GM18858 (cell line): ENCODE measurements around the gene FCRL3.
"Not testable (repeated sequence)": the region's sequence is repeated elsewhere in the genome, so short reads cannot be mapped to it uniquely, and the experiment has no call there.

ENCODE experiments used
- ATAC-seq: cut with Tn5 transposase; IDR thresholded peaks from one replicate; pipeline ENCODE4 v1.9.1; 2021; ENCODE audit not compliant: unreplicated experiment

FCRL3 gene, protein sequence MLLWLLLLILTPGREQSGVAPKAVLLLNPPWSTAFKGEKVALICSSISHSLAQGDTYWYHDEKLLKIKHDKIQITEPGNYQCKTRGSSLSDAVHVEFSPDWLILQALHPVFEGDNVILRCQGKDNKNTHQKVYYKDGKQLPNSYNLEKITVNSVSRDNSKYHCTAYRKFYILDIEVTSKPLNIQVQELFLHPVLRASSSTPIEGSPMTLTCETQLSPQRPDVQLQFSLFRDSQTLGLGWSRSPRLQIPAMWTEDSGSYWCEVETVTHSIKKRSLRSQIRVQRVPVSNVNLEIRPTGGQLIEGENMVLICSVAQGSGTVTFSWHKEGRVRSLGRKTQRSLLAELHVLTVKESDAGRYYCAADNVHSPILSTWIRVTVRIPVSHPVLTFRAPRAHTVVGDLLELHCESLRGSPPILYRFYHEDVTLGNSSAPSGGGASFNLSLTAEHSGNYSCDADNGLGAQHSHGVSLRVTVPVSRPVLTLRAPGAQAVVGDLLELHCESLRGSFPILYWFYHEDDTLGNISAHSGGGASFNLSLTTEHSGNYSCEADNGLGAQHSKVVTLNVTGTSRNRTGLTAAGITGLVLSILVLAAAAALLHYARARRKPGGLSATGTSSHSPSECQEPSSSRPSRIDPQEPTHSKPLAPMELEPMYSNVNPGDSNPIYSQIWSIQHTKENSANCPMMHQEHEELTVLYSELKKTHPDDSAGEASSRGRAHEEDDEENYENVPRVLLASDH

DNA sequence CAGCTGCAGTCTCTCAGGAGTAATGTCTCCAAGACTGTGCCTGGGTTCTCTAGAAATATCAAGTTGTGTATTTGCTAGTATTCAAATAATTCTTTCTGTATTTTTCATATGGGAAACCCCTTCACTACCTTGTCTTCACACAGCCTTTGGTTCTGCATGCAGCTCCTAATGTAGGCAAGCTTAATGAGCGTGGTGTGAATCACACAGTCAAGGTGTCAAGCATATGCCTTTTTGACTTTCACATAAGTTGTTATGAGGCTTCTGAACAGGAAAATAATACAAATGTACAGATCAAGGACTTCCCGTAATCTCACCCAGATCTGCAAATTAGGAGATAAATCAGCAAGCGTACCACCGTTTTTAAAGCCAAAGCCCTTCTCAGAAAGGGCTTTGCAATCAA lies at the start of gene FCRL3:
TSS of gene FCRL3 (minus strand) at position 38 of the 400 bp plus-strand sequence. CDS start 280 bp downstream, outside the sequence.
- ATAC-seq = no peak

DNA sequence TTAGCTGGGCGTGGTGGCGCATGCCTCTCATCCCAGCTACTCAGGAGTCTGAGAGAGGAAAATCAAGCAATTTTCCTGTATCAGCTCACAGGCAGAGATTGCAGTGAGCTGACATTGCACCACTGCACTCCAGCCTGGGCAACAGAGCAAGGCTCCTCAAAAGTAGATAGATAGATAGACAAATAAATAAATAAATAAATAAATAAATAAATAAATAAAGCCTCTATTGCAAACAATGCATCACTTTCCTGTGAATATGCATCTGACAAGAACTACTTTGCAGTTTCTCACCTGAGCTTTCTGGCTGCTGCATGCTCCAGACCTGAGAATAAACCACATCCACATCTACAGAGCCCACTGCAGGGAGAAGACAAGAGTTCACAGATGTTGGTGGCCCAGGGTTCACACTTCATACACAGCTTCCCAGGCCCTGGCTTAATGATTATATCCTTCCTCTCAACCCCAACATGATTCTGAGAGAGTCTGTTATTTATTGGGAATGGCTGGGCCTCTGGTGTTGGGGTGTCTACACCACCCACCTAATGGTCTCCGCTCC lies 47.8 kb upstream of the FCRL3 start:
- ATAC-seq = no peak

DNA sequence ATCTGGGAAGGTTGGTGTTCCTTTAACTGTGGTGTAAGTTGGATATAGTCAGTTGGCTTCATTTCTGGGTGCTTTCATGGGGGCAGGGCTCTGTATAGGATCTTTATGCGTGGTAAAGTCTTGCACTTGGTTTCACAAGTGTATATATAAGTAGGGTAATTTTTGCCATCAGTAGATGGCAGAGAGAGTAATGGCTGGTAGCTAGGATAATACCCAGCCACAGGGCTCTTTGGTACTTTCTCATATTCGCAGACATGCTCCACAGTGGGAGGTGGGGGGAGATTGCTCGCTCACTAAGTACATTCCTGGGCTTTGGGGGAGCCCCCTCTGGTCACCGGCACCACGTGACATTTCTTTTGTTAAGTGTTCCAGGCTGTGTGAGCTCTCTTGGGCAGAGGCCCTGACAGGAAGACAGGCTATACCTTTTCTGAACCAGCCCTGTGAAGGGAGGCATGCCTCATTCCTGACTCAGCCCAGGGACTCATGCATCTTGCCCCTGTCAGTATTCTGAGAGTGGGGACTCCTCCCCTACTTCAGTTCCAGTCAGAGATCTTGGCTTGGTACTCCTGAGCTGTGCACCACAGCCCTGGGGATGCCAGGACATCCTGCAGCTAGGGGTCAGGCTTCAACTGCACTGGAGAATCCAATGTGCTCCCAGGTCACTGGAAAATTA lies 38.8 kb upstream of the FCRL3 start:
- ATAC-seq = no peak

DNA sequence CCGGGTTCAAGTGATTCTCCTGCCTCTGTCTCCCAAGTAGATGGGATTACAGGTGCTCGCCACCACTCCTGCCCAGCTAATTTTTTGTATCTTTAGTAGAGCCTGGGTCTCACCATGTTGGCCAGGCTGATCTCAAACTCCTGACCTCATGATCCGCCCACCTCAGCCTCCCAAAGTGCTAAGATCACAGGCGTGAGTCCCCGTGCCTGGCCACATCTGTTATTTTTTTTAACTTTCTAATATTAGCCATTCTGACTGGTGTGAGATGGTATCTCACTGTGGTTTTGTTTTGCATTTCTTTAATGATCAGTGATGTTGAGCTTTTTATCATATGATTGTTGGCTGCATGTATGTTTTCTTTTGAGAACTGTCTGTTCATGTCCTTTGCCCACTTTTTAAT lies 35.4 kb upstream of the FCRL3 start:
- not testable (repeated sequence) for ATAC-seq

DNA sequence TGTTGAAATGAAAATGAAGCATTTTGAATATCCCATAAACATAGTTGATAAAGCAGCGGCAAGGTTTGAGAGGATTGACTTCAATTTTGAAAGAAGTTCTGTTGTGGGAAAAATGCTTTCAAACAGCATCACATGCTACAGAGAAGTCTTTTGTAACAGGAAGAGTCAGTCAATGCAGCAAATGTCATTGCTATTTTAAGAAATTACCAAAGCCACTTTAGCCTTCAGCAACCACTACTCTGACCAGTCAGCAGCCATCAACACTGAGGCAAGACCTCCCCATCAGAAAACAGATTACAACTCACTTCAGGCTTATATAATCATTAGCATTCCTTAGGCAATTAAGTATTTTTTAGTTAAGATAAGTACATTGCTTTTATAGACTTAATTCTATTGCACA lies 33.8 kb upstream of the FCRL3 start:
- no peak for ATAC-seq

DNA sequence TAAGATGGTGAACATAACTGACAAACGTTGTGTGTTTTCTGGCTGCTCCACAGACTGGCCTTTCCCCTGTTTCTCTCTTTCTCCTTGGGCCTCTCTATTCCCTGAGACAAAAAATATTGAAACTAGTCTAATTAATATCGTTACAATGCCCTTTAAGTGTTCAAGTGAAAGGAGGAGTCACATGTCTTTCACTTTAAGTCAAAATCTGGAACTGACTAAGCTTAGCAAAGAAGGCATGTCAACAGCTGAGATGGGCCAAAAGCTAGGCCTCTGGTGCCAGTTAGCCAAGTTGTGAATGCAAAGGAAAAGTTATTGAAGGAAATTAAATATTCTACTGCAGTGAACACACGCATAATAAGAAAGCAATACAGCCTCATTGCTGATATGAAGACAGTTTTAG lies 32.2 kb upstream of the FCRL3 start:
- no peak for ATAC-seq

DNA sequence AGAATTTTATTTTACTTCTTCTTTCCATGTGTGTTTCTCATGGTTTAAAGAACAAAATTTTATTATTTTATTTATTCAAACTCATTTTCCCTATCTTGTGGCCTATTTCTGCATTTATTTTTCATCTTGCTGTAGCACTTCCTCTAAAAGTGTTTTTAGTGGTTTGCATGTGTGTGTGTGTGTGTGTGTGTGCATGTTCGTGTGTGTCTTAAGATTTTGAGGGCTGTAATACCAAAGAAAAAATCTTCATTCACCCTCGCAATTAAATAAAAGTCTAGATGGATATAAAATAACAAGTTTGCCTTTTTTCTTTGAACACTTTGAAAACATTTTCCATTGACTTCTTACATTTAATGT lies 24.6 kb upstream of the FCRL3 start:
- no peak for ATAC-seq

DNA sequence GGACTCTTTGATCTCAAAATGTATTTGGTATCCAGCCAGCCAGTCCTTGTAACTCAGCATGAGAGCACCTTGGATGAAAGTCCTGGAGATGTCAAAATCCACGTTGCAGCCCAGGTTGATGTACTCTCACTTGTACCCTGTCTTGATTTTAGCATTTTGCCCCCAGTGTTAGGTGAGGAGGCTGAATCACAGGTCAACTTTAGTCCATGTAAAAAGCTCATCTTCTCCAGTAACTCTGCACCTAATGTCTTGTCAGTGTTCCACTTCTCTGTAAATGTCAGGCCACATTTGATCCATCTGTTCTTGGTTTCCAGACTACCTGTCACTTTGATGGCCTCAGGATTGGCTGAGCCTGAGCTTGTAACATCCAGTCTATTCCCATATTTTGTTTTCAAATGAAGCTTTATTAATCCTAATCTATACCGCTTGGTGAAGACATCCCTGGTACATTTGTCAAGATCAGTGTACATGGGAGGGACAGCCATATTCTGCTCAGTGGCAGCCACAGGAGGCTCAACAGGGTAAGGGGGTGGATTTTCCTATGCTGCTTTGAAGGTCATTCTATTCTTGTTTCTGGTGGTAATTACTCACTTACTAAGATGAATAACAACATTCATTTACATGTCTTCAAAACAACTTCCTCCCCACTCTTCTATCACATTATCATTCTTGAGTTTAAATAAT lies 24.1 kb upstream of the FCRL3 start:
- ATAC-seq = no peak

DNA sequence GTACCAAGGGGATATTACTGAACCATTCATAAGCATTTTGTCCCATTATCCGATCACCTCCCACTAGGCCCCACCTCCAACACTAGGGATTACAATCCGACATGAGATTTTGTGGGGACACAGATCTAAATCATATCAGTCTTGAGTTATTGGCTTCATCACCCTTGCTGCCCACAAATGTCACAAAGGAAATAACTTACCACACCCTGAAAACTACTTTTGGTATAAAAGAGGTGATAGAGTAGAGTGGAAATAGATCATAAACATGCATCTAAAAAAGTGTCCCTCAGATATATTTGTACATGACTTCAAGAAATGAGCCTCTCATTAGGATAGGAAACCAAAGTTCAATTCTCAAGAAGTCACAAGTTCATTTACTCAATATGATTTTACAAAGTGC lies 22.6 kb upstream of the FCRL3 start:
- no peak for ATAC-seq

DNA sequence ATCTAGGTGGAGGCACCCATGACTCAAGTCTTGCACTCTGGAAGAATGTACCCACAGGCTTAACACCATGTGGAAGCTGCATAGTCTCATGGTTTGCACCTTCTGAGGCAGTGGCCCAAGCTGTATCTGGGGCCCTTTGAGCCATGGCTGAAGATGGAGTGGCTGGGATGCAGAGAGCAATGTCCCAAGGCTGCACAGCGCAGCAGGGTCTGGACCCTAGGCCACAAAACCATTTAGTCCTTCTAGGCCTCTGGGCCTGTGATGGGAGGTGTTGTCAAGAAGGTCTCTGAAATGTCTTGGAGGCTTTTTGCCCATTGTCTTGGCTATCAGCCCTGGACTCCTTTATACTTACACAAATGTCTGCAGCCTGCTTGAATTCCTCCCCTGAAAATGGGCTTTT lies 21.4 kb upstream of the FCRL3 start:
- no peak for ATAC-seq

DNA sequence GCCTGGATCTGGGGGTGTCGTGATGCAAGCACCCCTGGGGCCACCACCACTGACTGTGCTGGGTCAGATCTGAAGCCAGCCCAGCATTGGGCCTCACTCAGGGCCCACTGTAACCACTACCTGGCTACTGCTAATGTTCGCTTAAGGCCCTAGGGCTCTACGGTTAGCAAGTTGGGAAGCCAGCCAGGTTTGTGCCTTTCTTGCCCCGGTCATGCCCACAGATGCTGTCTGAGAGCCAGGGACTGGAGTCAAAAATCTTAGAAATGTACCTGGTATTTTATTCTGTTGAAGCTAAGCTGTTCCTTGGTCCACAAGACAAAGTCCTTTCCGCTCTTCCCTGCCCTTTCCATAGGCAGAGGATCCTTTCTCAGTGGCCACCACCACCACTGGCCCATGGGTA lies 15.2 kb upstream of the FCRL3 start:
- no peak for ATAC-seq

DNA sequence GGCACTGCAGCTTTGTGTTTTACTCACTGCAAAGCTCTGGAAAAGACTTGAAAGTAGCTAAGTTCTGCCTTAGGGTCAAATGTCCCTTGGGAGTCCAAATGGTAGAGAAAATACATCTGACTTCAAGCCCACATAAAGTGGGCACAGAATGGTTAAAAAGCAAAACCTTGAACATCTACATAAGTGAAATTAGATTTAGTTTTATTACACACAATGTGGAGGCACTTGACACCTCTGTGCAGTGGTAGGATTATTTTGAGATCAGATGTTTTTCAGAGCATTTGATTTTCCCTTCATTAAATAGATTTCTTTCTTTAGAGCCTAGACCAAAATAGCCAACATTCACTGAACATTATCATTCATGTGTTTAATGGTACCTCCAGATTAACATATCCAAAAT lies 11.2 kb upstream of the FCRL3 start:
- no peak for ATAC-seq

DNA sequence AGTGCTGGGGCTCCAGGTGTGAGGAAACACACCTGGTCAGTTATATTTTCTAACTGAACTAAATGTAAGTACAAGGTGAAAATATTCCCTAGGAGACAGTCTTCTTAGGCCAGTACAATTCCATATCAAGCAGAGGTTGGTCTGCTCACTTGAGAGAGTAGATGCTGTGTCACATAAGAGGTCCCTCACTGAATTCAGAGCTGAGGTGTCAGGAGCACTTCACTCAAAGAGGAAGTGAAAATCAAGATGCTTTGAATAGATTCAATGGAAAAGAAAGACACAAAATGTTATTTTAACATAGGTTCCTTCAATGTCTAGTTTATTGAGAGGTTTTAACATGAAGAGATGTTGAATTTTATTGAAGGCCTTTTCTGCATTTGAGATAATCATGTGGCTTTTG lies 4.3 kb upstream of the FCRL3 start:
- ATAC-seq = no peak

DNA sequence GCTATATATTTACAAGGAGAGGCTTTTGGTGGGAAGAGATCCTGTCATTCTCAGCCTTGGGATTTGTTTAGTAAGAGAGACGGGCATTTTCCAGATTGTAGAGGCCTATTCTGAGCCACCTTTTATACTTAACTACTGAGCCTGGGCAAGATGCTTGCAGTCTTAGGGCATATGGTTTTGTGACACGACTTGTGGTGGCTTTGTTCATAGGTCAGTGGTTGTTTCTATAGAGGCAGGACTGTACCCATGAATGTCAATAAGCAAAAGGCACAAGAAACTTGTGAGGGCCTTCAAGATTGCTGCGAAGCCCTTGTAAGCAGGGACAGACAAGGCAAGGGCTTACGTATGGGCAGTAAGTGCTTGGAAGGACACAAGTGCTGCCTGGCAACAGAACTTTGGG lies 3.4 kb upstream of the FCRL3 start:
- ATAC-seq = no peak

DNA sequence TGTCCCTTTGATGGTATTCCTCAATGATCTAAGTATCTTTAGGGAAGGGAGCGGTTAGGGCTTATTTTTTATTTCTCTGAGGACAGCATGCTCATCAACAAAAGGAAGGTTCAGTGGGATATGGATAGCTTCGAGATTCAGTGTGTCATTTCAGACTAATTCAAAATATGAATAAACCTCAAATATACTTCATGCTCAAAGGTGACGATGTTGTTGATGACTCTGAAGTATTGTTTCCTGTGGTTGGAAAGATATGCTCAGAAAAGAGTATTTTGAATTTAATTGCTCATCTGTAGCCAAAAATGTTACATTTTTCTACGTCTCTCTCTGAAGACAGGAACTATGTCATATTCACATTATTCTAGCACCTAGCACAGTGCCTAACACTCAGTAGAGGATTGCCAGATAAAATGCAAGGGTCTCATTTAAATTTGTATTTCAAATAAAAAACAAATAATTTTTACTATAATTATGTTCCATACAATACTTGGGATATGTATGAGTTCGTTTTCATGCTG lies 1.8 kb upstream of the FCRL3 start:
- no peak for ATAC-seq

DNA sequence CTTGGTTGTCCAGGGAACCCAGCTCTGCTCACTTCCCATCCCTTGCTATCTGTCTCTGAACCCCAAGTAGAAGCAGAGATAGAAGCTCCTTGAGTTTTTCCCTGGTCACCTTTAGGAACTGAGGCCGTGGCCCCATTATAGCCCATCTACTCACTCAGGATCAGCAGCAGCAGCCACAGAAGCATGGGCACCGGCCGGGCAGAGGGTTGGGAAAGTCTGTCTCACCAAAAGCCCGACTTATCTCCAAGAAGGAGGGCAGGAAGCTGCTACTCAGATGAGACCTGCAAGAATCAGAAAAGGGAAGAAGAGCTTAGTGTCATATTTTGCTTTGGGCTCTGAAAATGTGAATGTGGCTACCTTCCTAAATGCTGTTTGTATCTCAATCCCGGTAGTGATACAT lies 264 bp downstream of the FCRL3 start:
- ATAC-seq = no peak

DNA sequence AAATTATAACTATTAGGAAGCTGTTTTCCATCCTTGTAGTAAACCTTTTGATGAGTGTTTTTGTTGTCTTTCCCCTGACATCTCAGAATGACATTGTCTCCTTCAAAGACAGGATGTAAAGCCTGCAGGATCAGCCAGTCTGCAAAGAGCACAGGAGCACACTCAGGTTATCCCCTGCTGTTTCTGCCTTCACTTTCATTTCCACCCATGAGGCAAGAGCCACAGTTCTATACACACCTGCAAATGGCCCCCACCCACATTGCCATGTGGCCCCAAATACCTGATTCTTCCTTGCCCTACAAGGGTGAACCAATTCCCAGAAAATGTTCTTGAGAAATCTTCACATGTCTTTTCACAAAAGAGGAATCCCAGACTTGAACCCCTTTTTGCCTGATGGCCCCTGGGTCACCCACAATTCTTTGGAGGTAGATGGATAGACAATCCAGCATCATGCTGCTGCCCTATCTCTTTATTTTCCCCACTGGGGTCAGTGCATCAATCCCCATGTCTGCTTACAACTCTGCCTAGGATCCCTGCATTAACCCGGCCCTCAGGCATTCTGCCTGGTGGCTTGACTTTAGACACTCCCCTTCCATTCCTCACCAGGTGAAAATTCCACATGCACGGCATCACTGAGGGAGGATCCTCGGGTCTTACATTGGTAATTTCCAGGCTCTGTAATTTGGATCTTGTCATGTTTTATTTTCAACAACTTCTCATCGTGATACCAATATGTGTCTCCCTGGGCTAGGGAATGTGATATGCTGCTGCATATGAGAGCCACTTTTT lies 2.6 kb downstream of the FCRL3 start:
- ATAC-seq = no peak

DNA sequence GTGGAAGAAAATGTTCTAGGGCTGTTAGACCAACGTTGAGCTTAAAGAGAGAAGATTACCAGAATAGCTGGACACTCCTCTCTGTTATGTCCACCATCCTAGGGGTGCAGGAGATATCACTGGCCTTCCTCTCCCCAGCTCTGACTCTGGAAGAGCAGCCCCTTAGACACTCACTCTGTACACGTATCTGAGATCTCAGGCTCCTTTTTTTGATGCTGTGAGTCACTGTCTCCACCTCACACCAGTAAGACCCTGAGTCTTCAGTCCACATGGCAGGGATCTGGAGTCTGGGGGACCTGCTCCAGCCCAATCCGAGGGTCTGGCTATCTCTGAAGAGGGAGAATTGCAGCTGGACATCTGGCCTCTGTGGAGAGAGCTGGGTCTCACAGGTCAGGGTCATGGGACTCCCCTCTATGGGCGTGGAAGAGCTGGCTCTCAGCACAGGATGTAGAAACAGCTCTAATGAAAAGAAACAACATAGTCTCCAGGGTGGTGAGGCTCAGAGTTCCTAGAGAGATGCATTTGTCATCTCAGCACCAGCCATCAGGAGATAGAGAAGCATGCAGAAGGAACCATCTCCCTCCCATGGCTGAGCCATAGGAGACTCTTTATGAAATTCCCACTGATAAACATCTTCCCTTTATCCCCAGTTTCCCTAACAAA lies 3.5 kb downstream of the FCRL3 start:
- no peak for ATAC-seq

DNA sequence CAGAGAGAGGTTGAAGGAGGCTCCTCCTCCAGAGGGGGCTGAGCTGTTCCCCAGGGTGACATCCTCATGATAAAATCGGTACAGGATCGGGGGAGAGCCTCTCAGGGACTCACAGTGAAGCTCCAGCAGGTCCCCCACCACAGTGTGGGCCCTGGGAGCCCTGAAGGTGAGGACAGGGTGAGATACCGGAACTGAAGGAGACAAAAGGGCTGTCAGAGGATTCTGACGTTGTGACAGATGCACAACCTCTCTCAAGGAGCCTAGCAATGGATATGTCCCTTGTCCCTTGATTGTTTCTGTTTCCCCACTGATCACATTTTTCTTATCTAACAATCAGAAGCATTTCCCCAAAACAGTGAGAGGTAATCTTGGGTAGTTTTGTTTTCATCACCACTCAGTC lies 5.2 kb downstream of the FCRL3 start:
- ATAC-seq = no peak
